ENCODE measurements around the gene SPRED2. TPM values are rescaled to one million over a fixed set of nuclear protein-coding genes. Genes with fewer than 3 reads are reported as not detected.

SPRED2 gene
- total RNA-seq, 1 donor from 2014 or later: 55.8 TPM

- Mint-ChIP-seq H3K27ac (ENCODE audit: unreplicated experiment) (no peak overlapping the region), H3K36me3 (ENCODE audit: low read depth) (peaks cover 12% of the 10 kb centered on the region), H3K4me1 (peaks cover 52% of the 10 kb centered on the region), H3K4me3 (no peak overlapping the region), H3K27me3 (ENCODE audit: low read depth) (no peaks in the 10 kb centered on the region), H3K9me3 (peaks cover 5% of the 10 kb centered on the region)
- no peak for DNase-seq (ENCODE audit: low read depth, low spot score)
- TF ChIP-seq, protein P1, sequence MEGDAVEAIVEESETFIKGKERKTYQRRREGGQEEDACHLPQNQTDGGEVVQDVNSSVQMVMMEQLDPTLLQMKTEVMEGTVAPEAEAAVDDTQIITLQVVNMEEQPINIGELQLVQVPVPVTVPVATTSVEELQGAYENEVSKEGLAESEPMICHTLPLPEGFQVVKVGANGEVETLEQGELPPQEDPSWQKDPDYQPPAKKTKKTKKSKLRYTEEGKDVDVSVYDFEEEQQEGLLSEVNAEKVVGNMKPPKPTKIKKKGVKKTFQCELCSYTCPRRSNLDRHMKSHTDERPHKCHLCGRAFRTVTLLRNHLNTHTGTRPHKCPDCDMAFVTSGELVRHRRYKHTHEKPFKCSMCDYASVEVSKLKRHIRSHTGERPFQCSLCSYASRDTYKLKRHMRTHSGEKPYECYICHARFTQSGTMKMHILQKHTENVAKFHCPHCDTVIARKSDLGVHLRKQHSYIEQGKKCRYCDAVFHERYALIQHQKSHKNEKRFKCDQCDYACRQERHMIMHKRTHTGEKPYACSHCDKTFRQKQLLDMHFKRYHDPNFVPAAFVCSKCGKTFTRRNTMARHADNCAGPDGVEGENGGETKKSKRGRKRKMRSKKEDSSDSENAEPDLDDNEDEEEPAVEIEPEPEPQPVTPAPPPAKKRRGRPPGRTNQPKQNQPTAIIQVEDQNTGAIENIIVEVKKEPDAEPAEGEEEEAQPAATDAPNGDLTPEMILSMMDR (conservative IDR thresholded peaks at IDR 0.05): no peak
Observed at GRCh38 chr2:65396348-65397026, 35.9 kb downstream of the SPRED2 start.

GRCh38 chr2:65395621-65396347 lies 36.6 kb downstream of the SPRED2 start:
- TF ChIP-seq, protein P1 (conservative IDR thresholded peaks at IDR 0.05): no peak
- no peak overlapping the region for H3K27ac Mint-ChIP-seq (ENCODE audit: unreplicated experiment)
- peaks cover 12% of the 10 kb centered on the region for H3K36me3 Mint-ChIP-seq (ENCODE audit: low read depth)
- DNase-seq (ENCODE audit: low read depth, low spot score): no peak
- H3K4me3 Mint-ChIP-seq: no peak overlapping the region
- H3K4me1 Mint-ChIP-seq: peaks cover 52% of the 10 kb centered on the region
- H3K27me3 Mint-ChIP-seq (ENCODE audit: low read depth): no peaks in the 10 kb centered on the region
- H3K9me3 Mint-ChIP-seq: peaks cover 5% of the 10 kb centered on the region

GRCh38 chr2:65393743-65394422 lies 38.5 kb downstream of the SPRED2 start:
- H3K9me3 Mint-ChIP-seq: peaks cover 5% of the 10 kb centered on the region
- H3K4me1 Mint-ChIP-seq: peaks cover 62% of the 10 kb centered on the region
- TF ChIP-seq, protein P1 (conservative IDR thresholded peaks at IDR 0.05): no peak
- no peaks in the 10 kb centered on the region for H3K27me3 Mint-ChIP-seq (ENCODE audit: low read depth)
- H3K36me3 Mint-ChIP-seq (ENCODE audit: low read depth): peaks cover 12% of the 10 kb centered on the region
- H3K27ac Mint-ChIP-seq (ENCODE audit: unreplicated experiment): no peak overlapping the region
- DNase-seq (ENCODE audit: low read depth, low spot score): no peak
- H3K4me3 Mint-ChIP-seq: no peak overlapping the region

DNA sequence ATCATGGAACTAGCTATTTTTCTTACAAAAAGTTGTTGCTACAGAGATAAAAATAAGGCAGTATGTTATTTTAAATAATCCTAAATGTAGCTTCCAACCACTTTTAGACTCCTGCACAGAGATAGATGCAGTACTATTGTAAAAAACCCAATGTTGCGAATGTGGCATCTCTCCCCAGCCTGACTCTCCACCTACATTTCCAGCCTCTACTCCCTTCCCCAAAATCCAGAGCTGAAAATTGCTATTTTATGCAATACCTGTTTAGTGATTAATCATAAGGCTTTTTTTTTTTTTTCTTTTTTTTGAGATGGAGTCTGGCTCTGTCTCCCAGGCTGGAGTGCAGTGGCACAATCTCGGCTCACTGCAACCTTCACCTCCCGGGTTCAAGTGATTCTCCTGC lies 39.4 kb downstream of the SPRED2 start:
- no peak for DNase-seq (ENCODE audit: low read depth, low spot score)
- Mint-ChIP-seq H3K4me3 (no peak overlapping the region), H3K36me3 (ENCODE audit: low read depth) (peaks cover 5% of the 10 kb centered on the region), H3K4me1 (peaks cover 65% of the 10 kb centered on the region), H3K27ac (ENCODE audit: unreplicated experiment) (no peak overlapping the region), H3K9me3 (peaks cover under 1% of the 10 kb centered on the region), H3K27me3 (ENCODE audit: low read depth) (no peaks in the 10 kb centered on the region)
- TF ChIP-seq, protein P1 (conservative IDR thresholded peaks at IDR 0.05): no peak

DNA sequence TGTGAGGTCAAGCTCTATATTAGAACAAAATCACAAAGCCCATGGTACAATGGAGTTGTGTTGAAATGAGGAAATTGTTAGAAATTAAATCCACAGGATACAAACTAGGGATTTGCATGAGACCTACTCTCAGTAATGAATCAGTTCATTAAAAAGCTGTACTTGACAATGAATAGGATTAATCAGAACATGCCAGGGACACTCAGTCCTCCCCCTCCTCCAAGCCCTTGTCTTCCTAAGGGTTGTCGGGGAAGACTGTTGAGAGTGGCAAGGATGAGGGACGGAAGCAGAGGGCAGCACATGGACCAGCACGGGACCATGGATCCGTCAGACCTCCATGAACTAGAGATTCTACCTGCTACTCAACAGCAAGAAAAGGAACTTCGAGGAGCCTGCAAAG lies 39.8 kb downstream of the SPRED2 start:
- TF ChIP-seq, protein P1 (conservative IDR thresholded peaks at IDR 0.05): no peak
- DNase-seq (ENCODE audit: low read depth, low spot score): no peak
- Mint-ChIP-seq H3K27me3 (ENCODE audit: low read depth) (no peaks in the 10 kb centered on the region), H3K4me3 (no peak overlapping the region), H3K9me3 (no peaks in the 10 kb centered on the region), H3K27ac (ENCODE audit: unreplicated experiment) (no peak overlapping the region), H3K36me3 (ENCODE audit: low read depth) (peaks cover under 1% of the 10 kb centered on the region), H3K4me1 (peaks cover 67% of the 10 kb centered on the region)
